ENCODE results near the gene CAPZA1.

CAPZA1 gene

GRCh38 chr1:112589766-112590165 is 29.9 kb upstream of the CAPZA1 start:
- H3K4me3 ChIP-seq (ENCODE audit: low read depth, low read length) = no peak overlapping the region
- DNase-seq (ENCODE audit: low read depth) = no peak
- TF ChIP-seq CTCF (IDR thresholded peaks at IDR 0.05; ENCODE audit: low read depth, low read length, missing control alignments) = no peak

GRCh38 chr1:112594208-112594876 is 25.3 kb upstream of the CAPZA1 start:
- TF ChIP-seq CTCF (IDR thresholded peaks at IDR 0.05; ENCODE audit: low read depth, low read length, missing control alignments) = no peak
- DNase-seq (ENCODE audit: low read depth) = no peak
- H3K4me3 ChIP-seq (ENCODE audit: low read depth, low read length) = no peak overlapping the region

GRCh38 chr1:112599477-112599876 is 20.2 kb upstream of the CAPZA1 start:
- H3K4me3 ChIP-seq (ENCODE audit: low read depth, low read length) = no peak overlapping the region
- no peak for DNase-seq (ENCODE audit: low read depth)
- TF ChIP-seq CTCF (IDR thresholded peaks at IDR 0.05; ENCODE audit: low read depth, low read length, missing control alignments) = no peak

- TF ChIP-seq CTCF (IDR thresholded peaks at IDR 0.05; ENCODE audit: low read depth, low read length, missing control alignments) = no peak
- DNase-seq (ENCODE audit: low read depth) = no peak
- no peak overlapping the region for H3K4me3 ChIP-seq (ENCODE audit: low read depth, low read length)
Observed at GRCh38 chr1:112603012-112603411, 16.6 kb upstream of the CAPZA1 start.

GRCh38 chr1:112603541-112603940 is 16.1 kb upstream of the CAPZA1 start:
- no peak for TF ChIP-seq CTCF (IDR thresholded peaks at IDR 0.05; ENCODE audit: low read depth, low read length, missing control alignments)
- DNase-seq (ENCODE audit: low read depth) = no peak
- H3K4me3 ChIP-seq (ENCODE audit: low read depth, low read length) = no peak overlapping the region

GRCh38 chr1:112605633-112606327 is 13.9 kb upstream of the CAPZA1 start:
- no peak overlapping the region for H3K4me3 ChIP-seq (ENCODE audit: low read depth, low read length)
- no peak for DNase-seq (ENCODE audit: low read depth)
- no peak for TF ChIP-seq CTCF (IDR thresholded peaks at IDR 0.05; ENCODE audit: low read depth, low read length, missing control alignments)
